ENCODE measurements around the gene MAP4K4. TPM values are rescaled to one million over a fixed set of nuclear protein-coding genes. Genes with fewer than 3 reads are reported as not detected.

MAP4K4 gene
- total RNA-seq, 1 donor from 2014 or later: 427 TPM

DNA sequence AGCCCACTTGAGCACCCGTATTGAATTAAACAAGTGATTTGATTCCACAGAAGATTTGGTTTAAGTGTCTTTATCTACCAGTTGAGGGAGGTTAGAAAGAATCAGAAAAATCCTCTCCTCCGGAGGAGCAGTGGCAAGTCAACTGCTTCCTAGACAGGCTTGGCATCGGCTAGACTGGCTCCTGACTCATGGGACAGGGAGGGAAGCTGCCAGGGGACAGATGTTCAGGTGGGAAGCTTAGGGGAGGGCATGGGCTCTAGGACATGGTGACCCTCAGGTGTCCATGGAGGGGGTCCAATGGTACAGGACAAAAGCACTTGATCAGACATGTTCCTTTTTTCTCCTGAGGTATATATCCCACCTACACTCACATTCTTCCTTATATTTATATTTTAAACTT is 175.0 kb downstream of the MAP4K4 start:
- no peaks in the 10 kb centered on the region for H3K9me3 Mint-ChIP-seq (ENCODE audit: unreplicated experiment)
- peaks cover 66% of the 10 kb centered on the region for H3K36me3 Mint-ChIP-seq (ENCODE audit: low read depth, unreplicated experiment)
- no peak overlapping the region for H3K4me3 Mint-ChIP-seq (ENCODE audit: unreplicated experiment)
- DNase-seq (ENCODE audit: low spot score): no peak
- H3K27me3 Mint-ChIP-seq (ENCODE audit: unreplicated experiment): peaks cover 9% of the 10 kb centered on the region
- H3K27ac Mint-ChIP-seq (ENCODE audit: unreplicated experiment): no peak overlapping the region
- H3K4me1 Mint-ChIP-seq (ENCODE audit: unreplicated experiment): no peaks in the 10 kb centered on the region
- TF ChIP-seq, protein P1, sequence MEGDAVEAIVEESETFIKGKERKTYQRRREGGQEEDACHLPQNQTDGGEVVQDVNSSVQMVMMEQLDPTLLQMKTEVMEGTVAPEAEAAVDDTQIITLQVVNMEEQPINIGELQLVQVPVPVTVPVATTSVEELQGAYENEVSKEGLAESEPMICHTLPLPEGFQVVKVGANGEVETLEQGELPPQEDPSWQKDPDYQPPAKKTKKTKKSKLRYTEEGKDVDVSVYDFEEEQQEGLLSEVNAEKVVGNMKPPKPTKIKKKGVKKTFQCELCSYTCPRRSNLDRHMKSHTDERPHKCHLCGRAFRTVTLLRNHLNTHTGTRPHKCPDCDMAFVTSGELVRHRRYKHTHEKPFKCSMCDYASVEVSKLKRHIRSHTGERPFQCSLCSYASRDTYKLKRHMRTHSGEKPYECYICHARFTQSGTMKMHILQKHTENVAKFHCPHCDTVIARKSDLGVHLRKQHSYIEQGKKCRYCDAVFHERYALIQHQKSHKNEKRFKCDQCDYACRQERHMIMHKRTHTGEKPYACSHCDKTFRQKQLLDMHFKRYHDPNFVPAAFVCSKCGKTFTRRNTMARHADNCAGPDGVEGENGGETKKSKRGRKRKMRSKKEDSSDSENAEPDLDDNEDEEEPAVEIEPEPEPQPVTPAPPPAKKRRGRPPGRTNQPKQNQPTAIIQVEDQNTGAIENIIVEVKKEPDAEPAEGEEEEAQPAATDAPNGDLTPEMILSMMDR (IDR thresholded peaks at IDR 0.05; ENCODE audit: unreplicated experiment): no peak

GRCh38 chr2:101873543-101873942 is 176.0 kb downstream of the MAP4K4 start:
- Mint-ChIP-seq H3K4me1 (ENCODE audit: unreplicated experiment) (no peaks in the 10 kb centered on the region), H3K27me3 (ENCODE audit: unreplicated experiment) (peaks cover 9% of the 10 kb centered on the region), H3K36me3 (ENCODE audit: low read depth, unreplicated experiment) (peaks cover 59% of the 10 kb centered on the region), H3K27ac (ENCODE audit: unreplicated experiment) (no peak overlapping the region), H3K9me3 (ENCODE audit: unreplicated experiment) (no peaks in the 10 kb centered on the region), H3K4me3 (ENCODE audit: unreplicated experiment) (peak overlapping the region; percentile 29)
- TF ChIP-seq, protein P1 (IDR thresholded peaks at IDR 0.05; ENCODE audit: unreplicated experiment): no peak
- DNase-seq (ENCODE audit: low spot score): no peak

DNA sequence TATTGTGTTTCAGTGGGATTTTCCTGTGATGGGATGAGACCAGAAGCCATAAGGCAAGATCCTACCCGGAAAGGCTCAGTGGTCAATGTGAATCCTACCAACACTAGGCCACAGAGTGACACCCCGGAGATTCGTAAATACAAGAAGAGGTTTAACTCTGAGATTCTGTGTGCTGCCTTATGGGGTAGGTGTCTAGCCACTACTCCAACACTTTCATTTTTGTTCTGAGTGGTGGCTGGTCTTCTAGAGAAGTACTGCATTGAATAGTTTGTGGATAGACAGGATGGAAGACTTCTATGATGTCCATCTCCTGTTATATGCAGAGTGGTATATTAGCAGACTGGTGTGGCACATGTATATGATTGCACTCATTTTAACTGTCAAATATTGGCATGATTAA is 176.6 kb downstream of the MAP4K4 start:
- TF ChIP-seq, protein P1 (IDR thresholded peaks at IDR 0.05; ENCODE audit: unreplicated experiment): no peak
- no peak for DNase-seq (ENCODE audit: low spot score)
- Mint-ChIP-seq H3K36me3 (ENCODE audit: low read depth, unreplicated experiment) (peaks cover 57% of the 10 kb centered on the region), H3K9me3 (ENCODE audit: unreplicated experiment) (no peaks in the 10 kb centered on the region), H3K4me3 (ENCODE audit: unreplicated experiment) (peak overlapping the region; percentile 29), H3K27ac (ENCODE audit: unreplicated experiment) (no peak overlapping the region), H3K27me3 (ENCODE audit: unreplicated experiment) (peaks cover 9% of the 10 kb centered on the region), H3K4me1 (ENCODE audit: unreplicated experiment) (no peaks in the 10 kb centered on the region)

- Mint-ChIP-seq H3K27me3 (ENCODE audit: unreplicated experiment) (peaks cover 8% of the 10 kb centered on the region), H3K27ac (ENCODE audit: unreplicated experiment) (no peak overlapping the region), H3K4me1 (ENCODE audit: unreplicated experiment) (no peaks in the 10 kb centered on the region), H3K36me3 (ENCODE audit: low read depth, unreplicated experiment) (peaks cover 53% of the 10 kb centered on the region), H3K9me3 (ENCODE audit: unreplicated experiment) (no peaks in the 10 kb centered on the region), H3K4me3 (ENCODE audit: unreplicated experiment) (no peak overlapping the region)
- DNase-seq (ENCODE audit: low spot score): no peak
- TF ChIP-seq, protein P1 (IDR thresholded peaks at IDR 0.05; ENCODE audit: unreplicated experiment): no peak
Observed at GRCh38 chr2:101879466-101879865, 182.0 kb downstream of the MAP4K4 start.

DNA sequence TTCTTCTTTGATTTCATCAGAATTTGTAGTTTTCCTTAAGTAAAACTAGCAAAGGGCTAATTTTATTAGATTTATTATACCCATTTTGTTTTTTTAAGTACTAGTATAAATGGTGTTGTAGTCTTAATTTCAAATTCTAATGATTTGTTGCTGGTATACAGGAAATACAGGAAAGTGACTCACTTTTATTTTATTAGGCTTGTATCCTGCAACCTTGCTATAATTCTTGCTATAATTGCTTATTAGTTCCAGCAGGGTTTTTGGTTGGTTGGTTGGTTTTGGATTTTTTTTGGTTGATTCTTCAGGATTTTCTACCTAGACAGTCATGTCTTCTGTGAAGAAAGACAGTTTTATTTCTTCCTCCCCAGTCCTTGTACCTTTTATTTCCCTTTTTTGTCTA is 183.6 kb downstream of the MAP4K4 start:
- Mint-ChIP-seq H3K4me1 (ENCODE audit: unreplicated experiment) (no peaks in the 10 kb centered on the region), H3K9me3 (ENCODE audit: unreplicated experiment) (no peaks in the 10 kb centered on the region), H3K4me3 (ENCODE audit: unreplicated experiment) (no peak overlapping the region), H3K36me3 (ENCODE audit: low read depth, unreplicated experiment) (peaks cover 56% of the 10 kb centered on the region), H3K27ac (ENCODE audit: unreplicated experiment) (no peak overlapping the region), H3K27me3 (ENCODE audit: unreplicated experiment) (peaks cover 8% of the 10 kb centered on the region)
- TF ChIP-seq, protein P1 (IDR thresholded peaks at IDR 0.05; ENCODE audit: unreplicated experiment): no peak
- DNase-seq (ENCODE audit: low spot score): no peak

Measured in endothelial cell (in vitro differentiated cells).